ENCODE data around the gene TEC. TPM values are rescaled to one million over a fixed set of nuclear protein-coding genes. Genes with fewer than 3 reads are reported as not detected.
"Not testable (repeated sequence)": the region's sequence is repeated elsewhere in the genome, so short reads cannot be mapped to it uniquely, and the experiment has no call there.

Gene TEC
- total RNA-seq, 1 experiment from 2014 or later = 2.9 TPM

DNA sequence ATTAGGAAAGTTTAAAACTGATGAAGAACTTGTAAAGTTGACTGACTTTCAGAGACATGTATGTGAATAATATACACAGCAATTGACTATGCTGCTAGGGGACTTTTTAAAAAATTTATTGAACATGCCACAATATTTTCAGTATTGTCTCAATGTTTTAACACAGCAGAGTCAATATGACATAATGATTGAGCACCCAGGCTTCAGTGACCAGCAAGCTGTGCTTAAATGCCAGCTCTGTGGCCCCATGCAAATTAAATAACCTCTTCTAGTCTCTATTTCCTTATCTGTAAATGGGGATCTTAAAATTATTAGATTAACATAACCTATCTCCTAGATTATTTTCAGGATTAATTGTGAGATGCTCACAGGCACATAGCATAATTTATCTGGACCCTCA, 78.8 kb downstream of the TEC start:
- in situ Hi-C loops (cut with HindIII; ENCODE audit: low pct_unique_long_range_greater_than_20kb, low sequenced_read_pairs) = no loop called here

DNA sequence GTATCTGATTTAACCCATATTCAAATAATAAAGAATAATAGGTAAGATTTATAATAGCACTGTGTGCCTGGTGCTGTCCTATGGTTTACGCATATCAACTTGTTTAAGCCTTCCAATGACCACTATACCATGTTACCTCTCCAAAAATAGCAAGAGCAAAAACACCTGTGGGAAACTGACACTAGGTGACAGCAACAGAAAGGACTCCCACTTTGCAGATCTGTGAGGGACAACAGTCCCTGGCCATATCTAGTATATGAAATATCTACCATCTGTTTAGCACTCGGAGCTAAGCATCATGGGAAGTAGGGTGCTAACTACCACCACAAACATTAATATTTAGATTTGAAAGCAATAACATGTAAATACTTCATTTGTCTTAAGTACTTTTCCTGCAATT, 79.9 kb downstream of the TEC start:
- no peak for DNase-seq (ENCODE audit: low read depth, low spot score)
- in situ Hi-C loops (cut with HindIII; ENCODE audit: low pct_unique_long_range_greater_than_20kb, low sequenced_read_pairs) = no loop called here

More for the DNA sequence above, 78.8 kb downstream of the TEC start:
- no peak for DNase-seq (ENCODE audit: low read depth, low spot score)

DNA sequence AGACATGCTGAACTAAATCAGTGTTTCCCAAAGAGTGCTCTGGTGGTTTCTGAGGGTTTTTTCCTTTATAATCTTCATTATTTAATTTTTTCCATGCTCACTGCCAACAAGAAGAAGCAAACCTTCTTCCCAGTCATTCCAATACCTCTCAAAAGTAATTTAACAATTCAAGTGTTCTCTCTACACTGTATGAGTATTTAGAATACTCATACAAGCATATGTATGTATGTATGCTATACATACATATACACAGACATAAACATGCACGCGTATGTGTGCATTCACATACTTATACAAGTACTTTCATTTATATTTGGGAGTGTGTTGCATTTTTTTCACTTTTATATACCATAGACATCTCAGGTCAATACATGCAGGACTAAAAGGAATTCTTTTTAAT, 81.2 kb downstream of the TEC start:
- in situ Hi-C loops (cut with HindIII; ENCODE audit: low pct_unique_long_range_greater_than_20kb, low sequenced_read_pairs) = no loop called here
- DNase-seq (ENCODE audit: low read depth, low spot score) = no peak

DNA sequence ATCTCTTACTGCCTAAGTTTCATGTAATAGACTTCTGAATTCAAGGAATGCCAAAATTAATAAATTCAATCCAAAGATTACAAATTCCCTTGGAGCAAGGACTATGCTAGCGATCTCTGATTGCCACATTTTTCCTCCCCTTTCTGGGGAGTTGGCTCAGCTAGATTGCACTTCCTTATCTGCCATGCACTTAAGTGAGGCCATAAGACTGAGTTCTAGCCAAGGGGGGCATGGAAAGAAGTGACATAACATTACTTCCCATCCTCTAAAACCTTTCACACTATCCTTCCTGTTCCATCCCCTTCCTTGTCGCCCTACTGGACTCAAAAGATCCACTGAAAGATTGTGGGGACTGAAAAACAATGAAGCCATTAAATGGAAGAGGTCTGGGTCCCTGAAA, 81.8 kb downstream of the TEC start:
- in situ Hi-C loops (cut with HindIII; ENCODE audit: low pct_unique_long_range_greater_than_20kb, low sequenced_read_pairs) = no loop called here
- no peak for DNase-seq (ENCODE audit: low read depth, low spot score)

- DNase-seq (ENCODE audit: low read depth, low spot score); in situ Hi-C loops (cut with HindIII; ENCODE audit: low pct_unique_long_range_greater_than_20kb, low sequenced_read_pairs): not testable (repeated sequence)
Measured at GRCh38 chr4:48187066-48187465, 82.6 kb downstream of the TEC start.

DNA sequence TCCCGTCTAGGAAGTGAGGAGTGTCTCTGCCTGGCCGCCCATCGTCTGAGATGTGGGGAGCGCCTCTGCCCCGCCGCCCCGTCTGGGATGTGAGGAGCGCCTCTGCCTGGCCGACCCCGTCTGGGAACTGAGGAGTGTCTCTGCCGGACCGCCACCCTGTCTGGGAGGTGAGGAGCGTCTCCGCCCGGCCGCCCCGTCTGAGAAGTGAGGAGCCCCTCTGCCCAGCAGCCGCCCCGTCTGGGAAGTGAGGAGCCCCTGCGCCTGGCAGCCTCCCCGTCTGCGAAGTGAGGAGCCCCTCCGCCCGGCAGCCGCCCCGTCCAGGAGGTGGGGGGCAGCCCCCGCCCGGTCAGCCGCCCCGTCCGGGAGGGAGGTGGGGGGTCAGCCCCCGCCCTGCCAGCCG, 83.2 kb downstream of the TEC start:
- in situ Hi-C loops (cut with HindIII; ENCODE audit: low pct_unique_long_range_greater_than_20kb, low sequenced_read_pairs); DNase-seq (ENCODE audit: low read depth, low spot score): not testable (repeated sequence)

GRCh38 chr4:48184882-48185281, 84.8 kb downstream of the TEC start:
- in situ Hi-C loops (cut with HindIII; ENCODE audit: low pct_unique_long_range_greater_than_20kb, low sequenced_read_pairs) = no loop called here
- no peak for DNase-seq (ENCODE audit: low read depth, low spot score)

DNA sequence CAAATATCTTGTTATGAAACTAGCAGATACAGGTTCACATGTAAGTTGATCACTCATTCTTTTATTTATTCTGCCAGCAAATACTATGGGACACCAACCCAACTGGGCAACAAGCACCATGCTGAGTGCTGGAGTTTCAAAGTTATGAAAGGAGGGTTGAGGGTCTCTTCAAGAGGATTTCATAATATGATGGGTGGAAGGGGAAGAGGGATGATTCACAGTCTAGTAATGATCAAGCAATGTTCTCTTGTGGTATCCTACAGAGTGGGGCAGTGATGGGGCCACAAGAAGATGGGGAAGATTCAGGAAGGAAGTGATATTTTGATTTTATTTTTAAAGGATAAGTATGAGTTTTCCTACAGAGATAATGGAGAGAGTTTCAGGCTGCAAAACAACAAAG, 89.4 kb downstream of the TEC start:
- DNase-seq (ENCODE audit: low read depth, low spot score) = no peak
- in situ Hi-C loops (cut with HindIII; ENCODE audit: low pct_unique_long_range_greater_than_20kb, low sequenced_read_pairs) = no loop called here

DNA sequence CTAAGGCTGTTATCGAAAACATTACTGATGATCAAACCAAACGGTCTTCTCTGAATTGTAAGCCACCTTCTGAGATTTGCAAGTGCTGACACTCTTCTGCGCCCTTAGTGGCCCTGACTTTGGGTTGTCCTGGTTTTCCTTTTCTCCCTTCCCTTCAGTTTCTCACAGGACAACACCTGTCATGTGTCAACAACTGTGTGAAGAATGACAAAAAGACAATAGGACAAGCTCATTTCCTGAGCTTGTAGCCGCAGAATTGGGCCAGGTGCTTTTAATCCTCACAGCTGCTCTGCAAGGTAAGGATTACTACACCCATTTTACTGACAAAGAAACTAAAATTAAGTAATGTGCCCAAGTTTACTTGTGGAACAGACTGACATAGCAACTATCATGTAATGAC, 90.7 kb downstream of the TEC start:
- DNase-seq (ENCODE audit: low read depth, low spot score) = no peak
- in situ Hi-C loops (cut with HindIII; ENCODE audit: low pct_unique_long_range_greater_than_20kb, low sequenced_read_pairs) = no loop called here

GRCh38 chr4:48175806-48176205, 93.8 kb downstream of the TEC start:
- in situ Hi-C loops (cut with HindIII; ENCODE audit: low pct_unique_long_range_greater_than_20kb, low sequenced_read_pairs) = no loop called here
- no peak for DNase-seq (ENCODE audit: low read depth, low spot score)

- no peak for DNase-seq (ENCODE audit: low read depth, low spot score)
- in situ Hi-C loops (cut with HindIII; ENCODE audit: low pct_unique_long_range_greater_than_20kb, low sequenced_read_pairs) = no loop called here
Measured at GRCh38 chr4:48175328-48175727, 94.3 kb downstream of the TEC start.

GRCh38 chr4:48173056-48173991, 96.3 kb downstream of the TEC start:
- in situ Hi-C loops (cut with HindIII; ENCODE audit: low pct_unique_long_range_greater_than_20kb, low sequenced_read_pairs) = no loop called here
- no peak for DNase-seq (ENCODE audit: low read depth, low spot score)

GRCh38 chr4:48172651-48173050, 97.0 kb downstream of the TEC start:
- no peak for DNase-seq (ENCODE audit: low read depth, low spot score)
- in situ Hi-C loops (cut with HindIII; ENCODE audit: low pct_unique_long_range_greater_than_20kb, low sequenced_read_pairs) = no loop called here

DNA sequence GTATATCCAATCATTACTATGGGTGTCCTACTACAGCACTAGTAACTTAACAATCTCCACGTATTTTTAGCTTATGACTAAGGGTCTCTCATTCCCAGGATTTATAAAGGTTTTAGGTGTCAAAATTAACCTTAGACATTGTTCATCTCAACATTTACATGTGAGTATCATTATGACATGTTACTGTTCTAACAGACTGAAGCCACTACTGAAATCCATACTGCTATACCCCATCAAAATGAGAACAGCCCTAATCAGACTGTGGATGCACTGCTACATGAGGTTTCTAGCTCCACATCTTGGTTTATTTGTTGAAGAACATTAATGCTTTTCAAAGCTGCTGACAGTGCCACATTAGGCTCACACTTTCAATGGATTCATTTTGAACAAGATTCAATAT, 100.0 kb downstream of the TEC start:
- DNase-seq (ENCODE audit: low read depth, low spot score) = no peak
- in situ Hi-C loops (cut with HindIII; ENCODE audit: low pct_unique_long_range_greater_than_20kb, low sequenced_read_pairs) = no loop called here

GRCh38 chr4:48167538-48168263, 101.9 kb downstream of the TEC start:
- in situ Hi-C loops (cut with HindIII; ENCODE audit: low pct_unique_long_range_greater_than_20kb, low sequenced_read_pairs) = no loop called here

GRCh38 chr4:48164561-48164960, 105.1 kb downstream of the TEC start:
- in situ Hi-C loops (cut with HindIII; ENCODE audit: low pct_unique_long_range_greater_than_20kb, low sequenced_read_pairs) = not testable (repeated sequence)

More at GRCh38 chr4:48167538-48168263, 101.9 kb downstream of the TEC start:
- DNase-seq (ENCODE audit: low read depth, low spot score) = no peak

GRCh38 chr4:48163746-48164145, 105.9 kb downstream of the TEC start:
- DNase-seq (ENCODE audit: low read depth, low spot score) = no peak
- in situ Hi-C loops (cut with HindIII; ENCODE audit: low pct_unique_long_range_greater_than_20kb, low sequenced_read_pairs) = no loop called here

More at GRCh38 chr4:48164561-48164960, 105.1 kb downstream of the TEC start:
- not testable (repeated sequence) for DNase-seq (ENCODE audit: low read depth, low spot score)

DNA sequence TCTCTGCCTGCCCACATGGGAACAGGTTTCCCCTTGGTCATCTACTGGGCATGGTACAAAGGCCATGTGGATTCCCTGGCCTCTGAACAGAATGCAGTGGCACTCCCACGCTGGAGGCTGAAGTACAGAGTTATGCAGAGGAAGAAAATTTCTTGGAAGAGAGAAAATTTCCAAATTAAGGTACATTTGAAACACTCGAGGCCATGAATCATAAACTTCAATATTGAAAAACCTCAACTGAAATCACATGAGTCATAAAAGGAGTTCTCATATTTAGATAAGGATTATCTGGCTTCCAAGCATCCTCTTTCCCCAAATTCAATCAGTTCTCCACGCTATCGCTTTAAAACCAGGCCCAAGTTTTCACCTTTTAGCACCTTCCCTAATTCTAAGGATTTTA, 107.5 kb downstream of the TEC start:
- no peak for DNase-seq (ENCODE audit: low read depth, low spot score)
- in situ Hi-C loops (cut with HindIII; ENCODE audit: low pct_unique_long_range_greater_than_20kb, low sequenced_read_pairs) = no loop called here

DNA sequence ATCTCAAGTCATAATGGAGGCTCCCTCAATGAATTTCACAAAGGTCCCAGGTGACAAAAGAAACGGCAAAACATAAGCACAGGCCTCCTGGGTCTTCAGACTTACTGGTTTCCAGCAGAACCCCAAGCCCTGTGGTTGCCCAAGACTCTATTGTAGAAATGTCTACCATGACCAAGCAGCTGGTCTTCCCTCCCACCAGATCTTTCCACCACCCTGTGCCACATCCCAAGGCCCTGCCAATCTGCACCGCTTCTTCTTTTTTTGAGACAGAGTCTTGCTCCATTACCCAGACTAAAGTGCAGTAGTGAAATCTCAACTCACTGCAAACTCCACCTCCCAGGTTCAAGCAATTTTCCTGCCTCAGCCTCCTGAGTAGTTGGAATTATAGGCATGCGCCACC, 112.4 kb downstream of the TEC start:
- in situ Hi-C loops (cut with HindIII; ENCODE audit: low pct_unique_long_range_greater_than_20kb, low sequenced_read_pairs) = no loop called here
- no peak for DNase-seq (ENCODE audit: low read depth, low spot score)

All from SK-MEL-5 (cell line).